ENCODE results near the gene SLC25A44. TPM values are rescaled to one million over a fixed set of nuclear protein-coding genes. Genes with fewer than 3 reads are reported as not detected.

SLC25A44 gene
- polyA plus RNA-seq, 2 of the 4 experiments (the other 2 are of a cell fraction), result 25.1 to 30.7 TPM

GRCh38 chr1:156195853-156196252, 1.9 kb downstream of the SLC25A44 start:
- H3K4me2 ChIP-seq, result no peak overlapping the region
- ATAC-seq, result no peak
- no peak for FAIRE-seq
- no peak overlapping the region for H3K27ac ChIP-seq
- ChIA-PET POLR2A (no interaction called here), CTCF (interaction anchor here (1.4 to 6.4 kb wide), 6 partner anchors 7 to 105 kb away, joined by 3 to 51 read pairs (median 6); partner anchors contain the start of gene PMF1)
- no peak for DNase-seq (ENCODE audit: low read depth in 1 of 2, low spot score in 1 of 2)
- 74% methylated on average over 4 of the region's 4 CpGs for WGBS (ENCODE audit: missing lambda C conversion rate)
- 0 out of 3 replicates have a peak, but pooled peaks cover 9% of the 10 kb centered on the region for H3K4me1 ChIP-seq
- no peak for TF ChIP-seq ATOH8 (CRISPR knock-in tag; IDR thresholded peaks at IDR 0.05; ENCODE audit: low read depth)
- TF ChIP-seq FOSL2 (IDR thresholded peaks at IDR 0.05), result no peak
- no peak for TF ChIP-seq FOSL2 (CRISPR knock-in tag; IDR thresholded peaks at IDR 0.05)
- no peak for TF ChIP-seq JUNB (IDR thresholded peaks at IDR 0.05)
- TF ChIP-seq TFCP2L1 (CRISPR knock-in tag; IDR thresholded peaks at IDR 0.05), result no peak
- TF ChIP-seq POLR2AphosphoS2 (conservative IDR thresholded peaks at IDR 0.05; ENCODE audit: low read length), result no peak
- TF ChIP-seq NFE2L2 (conservative IDR thresholded peaks at IDR 0.05; ENCODE audit: low read length), result no peak
- TF ChIP-seq RCOR1 (IDR thresholded peaks at IDR 0.05; ENCODE audit: low read depth, low read length), result no peak
- no peak for TF ChIP-seq CHD4 (IDR thresholded peaks at IDR 0.05; ENCODE audit: borderline replicate concordance)
- no peak for TF ChIP-seq FOSB (CRISPR knock-in tag; IDR thresholded peaks at IDR 0.05)
- no peaks in the 10 kb centered on the region for H3K9me3 ChIP-seq
- no peak overlapping the region for H3K4me3 ChIP-seq

GRCh38 chr1:156196445-156196844, 2.5 kb downstream of the SLC25A44 start:
- Histone ChIP-seq H3K4me2 (no peak overlapping the region), H3K9me3 (no peaks in the 10 kb centered on the region), H3K4me1 (0 out of 3 replicates have a peak, but pooled peaks cover 9% of the 10 kb centered on the region), H3K27ac (no peak overlapping the region), H3K4me3 (no peak overlapping the region)
- DNase-seq (ENCODE audit: low read depth in 1 of 2, low spot score in 1 of 2) (no peak), FAIRE-seq (no peak), ATAC-seq (no peak)
- CTCF ChIA-PET, result interaction anchor here (0.8 to 6.4 kb wide), 6 partner anchors 10 to 113 kb away, joined by 3 to 51 read pairs (median 10); partner anchors contain the start of gene PMF1
- POLR2A ChIA-PET, result interaction anchor here (0.8 kb wide), 1 partner anchor 29 kb away, joined by 3 read pairs; no protein-coding TSS in a partner anchor
- WGBS (ENCODE audit: missing lambda C conversion rate), result 79% methylated on average over 2 of the region's 2 CpGs
- TF ChIP-seq USF2 (IDR thresholded peaks at IDR 0.05), result no peak
- no peak for TF ChIP-seq RARB (CRISPR knock-in tag; IDR thresholded peaks at IDR 0.05)
- no peak for TF ChIP-seq E2F6 (IDR thresholded peaks at IDR 0.05; ENCODE audit: borderline replicate concordance, low read depth)
- TF ChIP-seq FOSB (CRISPR knock-in tag; IDR thresholded peaks at IDR 0.05), result no peak
- no peak for TF ChIP-seq NFE2L2 (conservative IDR thresholded peaks at IDR 0.05; ENCODE audit: low read length)
- TF ChIP-seq CBX2 (IDR thresholded peaks at IDR 0.05; ENCODE audit: borderline replicate concordance, low read depth), result no peak
- no peak for TF ChIP-seq RAD21 (conservative IDR thresholded peaks at IDR 0.05 in 1 of 2, IDR thresholded peaks at IDR 0.05 in 1 of 2)
- no peak for TF ChIP-seq HOXA7 (CRISPR knock-in tag; IDR thresholded peaks at IDR 0.05)
- TF ChIP-seq RNF2 (IDR thresholded peaks at IDR 0.05; ENCODE audit: borderline replicate concordance, low read depth), result no peak
- no peak for TF ChIP-seq KDM5A (IDR thresholded peaks at IDR 0.05)
- no peak for TF ChIP-seq REST (IDR thresholded peaks at IDR 0.05)
- no peak for TF ChIP-seq KDM1A (IDR thresholded peaks at IDR 0.05; ENCODE audit: low read depth)
- no peak for TF ChIP-seq CHD2 (IDR thresholded peaks at IDR 0.05; ENCODE audit: low read length, partially characterized antibody)
- no peak for TF ChIP-seq GATA3 (IDR thresholded peaks at IDR 0.05; ENCODE audit: borderline replicate concordance)
